Cardiac muscle cell (in vitro differentiated cells and primary cell): ENCODE results near the gene CDC16. TPM values are rescaled to one million over a fixed set of nuclear protein-coding genes. Genes with fewer than 3 reads are reported as not detected.

Experiments
- DNase-seq, 2 donors: peaks; one replicate each; pipeline versions ENCODE4 v3.0.0 to v3.0.0-alpha.2; 2010 to 2017; ENCODE audit warnings: low read depth in 1 of 2, low spot score in 1 of 2
- H3K27ac ChIP-seq: fragments of 200-600 bp; sonication (generic); 2 replicates; pipeline ENCODE4 v1.5.1; 2016
- H3K27me3 ChIP-seq: fragments of 200-600 bp; sonication (generic); 2 replicates; pipeline ENCODE4 v1.6.0; 2016; ENCODE audit warnings: control low read depth
- H3K36me3 ChIP-seq: fragments of 200-600 bp; sonication (generic); 2 replicates; pipeline ENCODE4 v1.5.1; 2016; ENCODE audit warnings: control low read depth
- H3K4me1 ChIP-seq: fragments of 200-600 bp; sonication (generic); 2 replicates; pipeline ENCODE4 v1.8.1; 2017; ENCODE audit warnings: low read depth, mild to moderate bottlenecking, mixed run types
- H3K4me3 ChIP-seq: fragments of 200-600 bp; sonication (generic); 2 replicates; pipeline ENCODE4 v1.5.1; 2016; ENCODE audit warnings: mild to moderate bottlenecking
- H3K9me3 ChIP-seq: fragments of 200-600 bp; sonication (generic); 2 replicates; pipeline ENCODE4 v1.5.1; 2017; ENCODE audit warnings: low read depth, mild to moderate bottlenecking, control low read depth
- polyA plus RNA-seq: library from polyadenylated mRNA; unstranded; fragments of >200 nt; fragmentation: Nextera tagmentation; extraction: Ambion mirVana; gene quantifications from 2 replicates; pipeline ENCODE4 v1.2.1, GENCODE V29; 2016
- total RNA-seq: library from RNA; depleted of rRNA; stranded (reverse); fragments of >200 nt; gene quantifications from 2 replicates; pipeline ENCODE4 v1.2.3, GENCODE V29; 2016
- TF ChIP-seq, protein P1 (sequence below): IDR thresholded peaks from 2 replicates; pipeline ENCODE4 v1.5.1; 2012; ENCODE audit warnings: low read depth, mild to moderate bottlenecking, low read length

The CDC16 gene
- total and polyA plus RNA-seq, 2 experiments from 2014 or later: 36.8 to 48.7 TPM

DNA sequence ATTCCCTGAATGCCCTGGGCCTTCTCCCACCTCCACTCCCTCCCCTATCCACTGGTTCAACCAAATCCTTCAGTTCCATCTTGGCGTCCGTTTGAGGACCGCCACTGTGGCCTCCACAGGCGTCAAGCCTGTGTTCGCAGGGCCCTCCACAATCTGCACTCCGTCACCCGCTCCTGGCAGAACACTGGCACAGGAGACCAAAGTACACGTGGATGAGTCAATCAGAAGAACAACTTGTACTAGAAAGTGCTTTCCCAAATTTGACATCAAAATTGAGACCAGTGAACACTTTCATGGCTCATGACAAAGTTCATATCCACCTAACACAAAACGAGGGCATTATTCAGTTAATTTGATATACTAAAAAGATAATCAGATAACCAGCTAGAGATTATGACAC, 6.5 kb upstream of the CDC16 start:
- Histone ChIP-seq H3K4me3 (no peak overlapping the region), H3K4me1 (no peaks in the 10 kb centered on the region), H3K9me3 (no peaks in the 10 kb centered on the region), H3K36me3 (no peaks in the 10 kb centered on the region), H3K27ac (no peak overlapping the region), H3K27me3 (peaks cover 20% of the 10 kb centered on the region)
- DNase-seq: no peak
- TF ChIP-seq, protein P1, sequence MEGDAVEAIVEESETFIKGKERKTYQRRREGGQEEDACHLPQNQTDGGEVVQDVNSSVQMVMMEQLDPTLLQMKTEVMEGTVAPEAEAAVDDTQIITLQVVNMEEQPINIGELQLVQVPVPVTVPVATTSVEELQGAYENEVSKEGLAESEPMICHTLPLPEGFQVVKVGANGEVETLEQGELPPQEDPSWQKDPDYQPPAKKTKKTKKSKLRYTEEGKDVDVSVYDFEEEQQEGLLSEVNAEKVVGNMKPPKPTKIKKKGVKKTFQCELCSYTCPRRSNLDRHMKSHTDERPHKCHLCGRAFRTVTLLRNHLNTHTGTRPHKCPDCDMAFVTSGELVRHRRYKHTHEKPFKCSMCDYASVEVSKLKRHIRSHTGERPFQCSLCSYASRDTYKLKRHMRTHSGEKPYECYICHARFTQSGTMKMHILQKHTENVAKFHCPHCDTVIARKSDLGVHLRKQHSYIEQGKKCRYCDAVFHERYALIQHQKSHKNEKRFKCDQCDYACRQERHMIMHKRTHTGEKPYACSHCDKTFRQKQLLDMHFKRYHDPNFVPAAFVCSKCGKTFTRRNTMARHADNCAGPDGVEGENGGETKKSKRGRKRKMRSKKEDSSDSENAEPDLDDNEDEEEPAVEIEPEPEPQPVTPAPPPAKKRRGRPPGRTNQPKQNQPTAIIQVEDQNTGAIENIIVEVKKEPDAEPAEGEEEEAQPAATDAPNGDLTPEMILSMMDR: no peak

DNA sequence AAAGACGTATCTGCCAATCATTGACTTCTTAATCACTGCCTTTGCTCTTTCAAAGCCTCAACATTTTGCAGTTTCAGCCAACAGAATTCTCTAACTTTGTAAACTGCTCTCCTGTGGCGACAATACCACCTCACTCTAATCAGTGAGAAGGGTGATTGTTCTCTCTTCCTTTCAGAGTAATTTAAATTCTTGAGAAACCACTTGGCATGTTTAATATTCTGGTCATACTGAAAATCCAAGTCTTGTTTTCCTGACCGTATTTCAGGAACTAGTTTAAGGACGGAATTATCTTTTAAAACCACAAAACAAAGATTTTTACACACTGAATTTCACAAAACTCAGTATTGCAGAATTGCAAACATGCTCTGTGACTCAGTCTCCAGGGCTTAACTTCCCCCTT, 5.2 kb upstream of the CDC16 start:
- Histone ChIP-seq H3K4me3 (no peak overlapping the region), H3K27ac (no peak overlapping the region), H3K36me3 (no peaks in the 10 kb centered on the region), H3K4me1 (no peaks in the 10 kb centered on the region), H3K9me3 (no peaks in the 10 kb centered on the region), H3K27me3 (peaks cover 20% of the 10 kb centered on the region)
- peak in 1 of 2 donors; percentile 60 for DNase-seq
- TF ChIP-seq, protein P1: no peak

DNA sequence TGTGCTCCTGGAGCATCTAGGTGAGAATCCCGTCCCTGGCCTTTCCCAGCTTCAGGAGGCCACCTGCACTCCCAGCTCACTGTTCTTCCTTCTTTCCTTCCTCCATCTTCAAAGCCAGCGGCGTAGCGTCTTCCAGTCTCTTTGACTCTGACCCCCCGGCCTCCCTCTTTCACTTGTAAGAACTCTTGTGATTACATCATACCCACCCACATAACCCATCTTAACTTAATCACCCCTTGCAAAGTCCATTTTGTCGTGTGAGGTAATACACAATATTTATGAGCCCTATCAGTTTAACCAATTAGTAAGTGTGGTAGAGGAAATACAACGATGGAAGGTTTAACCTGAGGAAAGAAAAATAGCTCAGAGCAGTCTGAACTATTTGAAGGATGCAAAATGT, 4.6 kb upstream of the CDC16 start:
- DNase-seq: peak in 1 of 2 donors; percentile 53
- Histone ChIP-seq H3K4me3 (no peak overlapping the region), H3K27me3 (peaks cover 20% of the 10 kb centered on the region)

DNA sequence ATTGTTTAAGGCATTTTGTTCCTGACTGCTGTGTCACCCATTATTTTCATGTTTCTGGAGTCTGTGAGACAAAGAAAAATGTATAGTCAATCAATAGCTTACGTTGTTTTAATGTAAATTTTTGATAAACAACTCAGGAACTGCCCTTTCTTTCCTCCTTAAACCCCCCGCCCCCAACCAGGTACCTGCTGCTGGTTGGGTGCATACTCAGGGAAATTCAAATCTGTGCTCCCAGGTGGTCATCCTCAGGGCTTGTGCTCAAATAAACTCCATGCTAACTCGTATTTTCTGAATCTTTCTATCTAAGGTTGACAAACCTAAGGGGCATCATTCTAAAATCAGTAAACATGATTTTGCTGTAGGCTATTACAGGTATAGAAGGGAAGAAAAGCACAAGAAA, 4.1 kb upstream of the CDC16 start:
- Histone ChIP-seq H3K4me3 (no peak overlapping the region), H3K4me1 (peaks cover 3% of the 10 kb centered on the region), H3K27me3 (peaks cover 20% of the 10 kb centered on the region), H3K9me3 (no peaks in the 10 kb centered on the region), H3K36me3 (no peaks in the 10 kb centered on the region), H3K27ac (no peak overlapping the region)
- TF ChIP-seq, protein P1: no peak
- no peak for DNase-seq

More for the DNA sequence above, 4.6 kb upstream of the CDC16 start:
- Histone ChIP-seq H3K27ac (no peak overlapping the region), H3K9me3 (no peaks in the 10 kb centered on the region), H3K36me3 (no peaks in the 10 kb centered on the region), H3K4me1 (no peaks in the 10 kb centered on the region)
- TF ChIP-seq, protein P1: no peak

DNA sequence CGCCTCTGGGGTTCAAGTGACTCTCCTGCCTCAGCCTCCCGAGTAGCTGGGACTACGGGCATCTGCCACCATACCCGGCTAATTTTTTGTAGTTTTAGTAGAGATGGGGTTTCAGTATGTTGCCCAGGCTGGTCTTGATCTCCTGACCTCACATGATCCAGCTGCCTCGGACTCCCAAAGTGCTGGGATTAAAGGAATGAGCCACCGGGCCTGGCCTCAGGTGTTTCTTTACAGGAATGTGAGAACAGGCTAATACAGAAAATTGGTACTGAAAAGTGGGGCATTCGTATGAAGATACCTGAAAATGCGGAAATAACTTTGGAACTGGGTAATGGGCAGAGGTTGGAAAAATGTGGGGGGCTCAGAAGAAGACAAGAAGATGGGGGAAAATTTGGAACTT, 2.8 kb upstream of the CDC16 start:
- H3K4me1 ChIP-seq: peaks cover 9% of the 10 kb centered on the region

More for the DNA sequence above, 2.8 kb upstream of the CDC16 start:
- H3K9me3 ChIP-seq: no peaks in the 10 kb centered on the region
- H3K36me3 ChIP-seq: peaks cover 2% of the 10 kb centered on the region
- no peak overlapping the region for H3K4me3 ChIP-seq
- peaks cover 20% of the 10 kb centered on the region for H3K27me3 ChIP-seq
- TF ChIP-seq, protein P1: no peak
- DNase-seq: no peak
- no peak overlapping the region for H3K27ac ChIP-seq
